MM.1S (cell line): ENCODE measurements around the gene KAT6B.

ENCODE experiments used
- DNase-seq: peaks from one replicate; pipeline ENCODE4 v3.0.0-alpha.2; 2015
- H2AFZ ChIP-seq: fragments of 300-600 bp; sonication (generic); 2 replicates; pipeline ENCODE4 v1.6.0; 2016; ENCODE audit warnings: antibody characterized with exemption, low read length
- H3F3A ChIP-seq: fragments of 300-600 bp; sonication (generic); 2 replicates; pipeline ENCODE4 v1.6.1; 2016; ENCODE audit warnings: mild to moderate bottlenecking, antibody characterized with exemption, low read length, moderate library complexity, mixed read lengths; ENCODE audit not compliant: insufficient read depth
- H3K27ac ChIP-seq: fragments of 300-600 bp; sonication (generic); 2 replicates; pipeline ENCODE4 v1.5.1; 2016; ENCODE audit warnings: mild to moderate bottlenecking, low read length
- H3K27me3 ChIP-seq: fragments of 300-600 bp; sonication (generic); replicated peaks from 2 replicates; pipeline ENCODE4 v1.6.0; 2016; ENCODE audit warnings: low read length; ENCODE audit not compliant: insufficient read depth
- H3K36me3 ChIP-seq: fragments of 300-600 bp; sonication (generic); replicated peaks from 2 replicates; pipeline ENCODE4 v1.6.1; 2016; ENCODE audit warnings: mild to moderate bottlenecking, low read length, mixed read lengths; ENCODE audit not compliant: insufficient read depth
- H3K4me1 ChIP-seq: fragments of 300-600 bp; sonication (generic); 2 replicates; pipeline ENCODE4 v1.6.1; 2016; ENCODE audit warnings: low read length, mixed read lengths
- H3K4me2 ChIP-seq: fragments of 300-600 bp; sonication (generic); 2 replicates; pipeline ENCODE4 v1.6.0; 2016; ENCODE audit warnings: low read depth, low read length
- H3K4me3 ChIP-seq: fragments of 300-600 bp; sonication (generic); 2 replicates; pipeline ENCODE4 v1.5.1; 2016; ENCODE audit warnings: low read length, mixed read lengths
- H3K79me2 ChIP-seq: fragments of 300-600 bp; sonication (generic); 2 replicates; pipeline ENCODE4 v1.6.1; 2016; ENCODE audit warnings: mixed run types, low read length, mixed read lengths
- H3K9ac ChIP-seq: fragments of 300-600 bp; sonication (generic); 2 replicates; pipeline ENCODE4 v1.6.1; 2016; ENCODE audit warnings: low read length, mixed read lengths
- H3K9me2 ChIP-seq: fragments of 300-600 bp; sonication (generic); replicated peaks from 2 replicates; pipeline ENCODE4 v1.6.1; 2016; ENCODE audit warnings: mild to moderate bottlenecking, low read length, mixed read lengths; ENCODE audit not compliant: insufficient read depth
- H3K9me3 ChIP-seq: fragments of 300-600 bp; sonication (generic); replicated peaks from 2 replicates; pipeline ENCODE4 v1.6.1; 2016; ENCODE audit warnings: mild to moderate bottlenecking, low read length, mixed read lengths; ENCODE audit not compliant: insufficient read depth
- H4K20me1 ChIP-seq: fragments of 300-600 bp; sonication (generic); 2 replicates; pipeline ENCODE4 v1.6.1; 2016; ENCODE audit warnings: mild to moderate bottlenecking, low read length, moderate library complexity, mixed read lengths; ENCODE audit not compliant: insufficient read depth
- CTCF ChIP-seq: fragments of 300-600 bp; sonication (generic); IDR thresholded peaks from 2 replicates; pipeline ENCODE4 v1.5.1; 2016; ENCODE audit warnings: antibody characterized with exemption, low read length, mixed read lengths
- EZH2 ChIP-seq: fragments of 300-600 bp; sonication (generic); optimal IDR thresholded peaks from 2 replicates; pipeline ENCODE3; 2017; ENCODE audit warnings: low read depth, mild to moderate bottlenecking, antibody characterized with exemption, low read length, mixed read lengths
- EZH2phosphoT487 ChIP-seq: fragments of 300-600 bp; sonication (generic); IDR thresholded peaks from 2 replicates; pipeline ENCODE4 v1.6.1; 2018; ENCODE audit warnings: antibody characterized with exemption, low read length

Gene KAT6B

GRCh38 chr10:75013007-75013406 is 186.6 kb downstream of the KAT6B start:
- H2AFZ ChIP-seq, result no peak overlapping the region
- no peaks in the 10 kb centered on the region for H3K9me3 ChIP-seq
- H3K9me2 ChIP-seq, result no peaks in the 10 kb centered on the region
- peaks cover 69% of the 10 kb centered on the region for H3K4me1 ChIP-seq
- H4K20me1 ChIP-seq, result no peaks in the 10 kb centered on the region
- H3K27ac ChIP-seq, result peak overlapping the region; percentile 81; the same call in 1 of the 2 replicates
- H3K4me2 ChIP-seq, result peak overlapping the region; percentile 48; the same call in 1 of the 2 replicates
- TF ChIP-seq CTCF (no peak), EZH2 (no peak), EZH2phosphoT487 (no peak)
- no peak for DNase-seq
- no peaks in the 10 kb centered on the region for H3K27me3 ChIP-seq
- no peak overlapping the region for H3K9ac ChIP-seq
- H3K36me3 ChIP-seq, result no peaks in the 10 kb centered on the region
- H3F3A ChIP-seq, result peaks cover 28% of the 10 kb centered on the region
- no peak overlapping the region for H3K4me3 ChIP-seq
- no peaks in the 10 kb centered on the region for H3K79me2 ChIP-seq

GRCh38 chr10:75013522-75013921 is 187.1 kb downstream of the KAT6B start:
- Histone ChIP-seq H4K20me1 (no peaks in the 10 kb centered on the region), H3K9me2 (no peaks in the 10 kb centered on the region), H3K27me3 (no peaks in the 10 kb centered on the region), H3K36me3 (no peaks in the 10 kb centered on the region), H3F3A (peaks cover 28% of the 10 kb centered on the region), H3K79me2 (no peaks in the 10 kb centered on the region), H3K27ac (no peak overlapping the region), H3K9ac (no peak overlapping the region), H3K4me3 (no peak overlapping the region), H3K9me3 (no peaks in the 10 kb centered on the region), H2AFZ (no peak overlapping the region), H3K4me2 (peak overlapping the region; percentile 48), H3K4me1 (peaks cover 70% of the 10 kb centered on the region)
- no peak for TF ChIP-seq EZH2phosphoT487
- TF ChIP-seq EZH2, result no peak
- TF ChIP-seq CTCF, result no peak
- no peak for DNase-seq

- Histone ChIP-seq H3K4me2 (peak overlapping the region; percentile 23; the same call in 1 of the 2 replicates), H3K9ac (no peak overlapping the region), H3K27me3 (no peaks in the 10 kb centered on the region), H3K4me3 (no peak overlapping the region), H2AFZ (no peak overlapping the region), H3K36me3 (no peaks in the 10 kb centered on the region), H3K79me2 (no peaks in the 10 kb centered on the region), H4K20me1 (no peaks in the 10 kb centered on the region), H3K9me2 (no peaks in the 10 kb centered on the region), H3K4me1 (peaks cover 78% of the 10 kb centered on the region), H3K27ac (peak overlapping the region; percentile 3; the same call in 1 of the 2 replicates), H3F3A (peaks cover 28% of the 10 kb centered on the region), H3K9me3 (no peaks in the 10 kb centered on the region)
- no peak for TF ChIP-seq EZH2
- TF ChIP-seq CTCF, result no peak
- no peak for TF ChIP-seq EZH2phosphoT487
- DNase-seq, result peak; percentile 76
Measured at GRCh38 chr10:75014516-75015230, 188.3 kb downstream of the KAT6B start.
